ENCODE data around the gene DCP1A.
A peak's percentile ranks its signal among the peaks of the same experiment; 100 is the strongest.

The DCP1A gene

DNA sequence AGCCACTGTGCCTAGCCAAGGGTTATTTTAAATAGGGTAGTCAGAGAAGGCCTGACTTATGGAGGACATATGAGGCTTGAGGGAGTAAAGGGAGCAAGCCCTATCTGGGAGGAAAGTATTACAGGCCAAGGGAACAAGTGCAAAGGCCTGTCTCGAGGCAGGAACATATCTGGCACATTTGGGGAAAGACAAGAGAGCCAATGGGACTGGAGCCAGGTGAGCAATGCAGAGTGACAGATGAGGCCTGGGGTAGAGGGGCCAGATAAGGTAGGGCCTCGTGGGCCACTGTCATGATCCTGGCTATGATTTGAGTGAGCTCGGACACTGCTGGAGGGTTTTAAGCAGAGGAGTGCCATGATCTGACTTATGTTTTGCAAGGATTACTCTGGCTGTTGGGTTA lies 43.8 kb downstream of the DCP1A start:
- no peak for DNase-seq (ENCODE audit: insufficient read length, low spot score)
- no peak for FAIRE-seq
- TF ChIP-seq, protein P1, sequence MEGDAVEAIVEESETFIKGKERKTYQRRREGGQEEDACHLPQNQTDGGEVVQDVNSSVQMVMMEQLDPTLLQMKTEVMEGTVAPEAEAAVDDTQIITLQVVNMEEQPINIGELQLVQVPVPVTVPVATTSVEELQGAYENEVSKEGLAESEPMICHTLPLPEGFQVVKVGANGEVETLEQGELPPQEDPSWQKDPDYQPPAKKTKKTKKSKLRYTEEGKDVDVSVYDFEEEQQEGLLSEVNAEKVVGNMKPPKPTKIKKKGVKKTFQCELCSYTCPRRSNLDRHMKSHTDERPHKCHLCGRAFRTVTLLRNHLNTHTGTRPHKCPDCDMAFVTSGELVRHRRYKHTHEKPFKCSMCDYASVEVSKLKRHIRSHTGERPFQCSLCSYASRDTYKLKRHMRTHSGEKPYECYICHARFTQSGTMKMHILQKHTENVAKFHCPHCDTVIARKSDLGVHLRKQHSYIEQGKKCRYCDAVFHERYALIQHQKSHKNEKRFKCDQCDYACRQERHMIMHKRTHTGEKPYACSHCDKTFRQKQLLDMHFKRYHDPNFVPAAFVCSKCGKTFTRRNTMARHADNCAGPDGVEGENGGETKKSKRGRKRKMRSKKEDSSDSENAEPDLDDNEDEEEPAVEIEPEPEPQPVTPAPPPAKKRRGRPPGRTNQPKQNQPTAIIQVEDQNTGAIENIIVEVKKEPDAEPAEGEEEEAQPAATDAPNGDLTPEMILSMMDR (IDR thresholded peaks at IDR 0.05; ENCODE audit: insufficient read depth, missing control alignments), result no peak

- DNase-seq (ENCODE audit: insufficient read length, low spot score) (no peak), FAIRE-seq (no peak)
- TF ChIP-seq, protein P1 (IDR thresholded peaks at IDR 0.05; ENCODE audit: insufficient read depth, missing control alignments), result no peak
These were observed 46.5 kb downstream of the DCP1A start for GRCh38 chr3:53300826-53301225.

DNA sequence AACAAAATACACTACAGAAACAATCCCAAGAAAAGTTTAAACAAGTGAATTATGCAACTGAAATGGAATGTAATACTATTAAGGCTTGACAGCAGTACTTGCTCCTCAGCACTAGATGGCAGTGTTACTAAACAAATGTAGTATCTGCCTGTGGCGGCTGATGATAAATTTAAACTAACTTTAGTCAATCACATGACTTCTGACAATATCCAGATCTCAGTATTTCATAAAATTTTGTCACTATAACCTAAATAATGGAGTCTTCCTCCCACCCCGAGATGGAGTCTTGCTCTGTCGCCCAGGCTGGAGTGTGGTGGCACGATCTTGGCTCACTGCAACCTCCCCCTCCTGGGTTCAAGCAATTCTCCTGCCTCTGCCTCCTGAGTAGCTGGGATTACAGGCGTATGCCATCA lies 47.7 kb downstream of the DCP1A start:
- FAIRE-seq (peak; percentile 87), DNase-seq (ENCODE audit: insufficient read length, low spot score) (peak; percentile 28)
- TF ChIP-seq, protein P1 (IDR thresholded peaks at IDR 0.05; ENCODE audit: insufficient read depth, missing control alignments), result peak; percentile 92

- no peak for FAIRE-seq
- no peak for DNase-seq (ENCODE audit: insufficient read length, low spot score)
- TF ChIP-seq, protein P1 (IDR thresholded peaks at IDR 0.05; ENCODE audit: insufficient read depth, missing control alignments), result no peak
These were observed 51.9 kb downstream of the DCP1A start for GRCh38 chr3:53295410-53295809.

- FAIRE-seq (no peak), DNase-seq (ENCODE audit: insufficient read length, low spot score) (no peak)
- TF ChIP-seq, protein P1 (IDR thresholded peaks at IDR 0.05; ENCODE audit: insufficient read depth, missing control alignments), result no peak
These were observed 53.5 kb downstream of the DCP1A start for GRCh38 chr3:53293867-53294266.

- TF ChIP-seq, protein P1 (IDR thresholded peaks at IDR 0.05; ENCODE audit: insufficient read depth, missing control alignments), result no peak
- DNase-seq (ENCODE audit: insufficient read length, low spot score), result no peak
- no peak for FAIRE-seq
These were observed 59.1 kb downstream of the DCP1A start for GRCh38 chr3:53288214-53288613.

GRCh38 chr3:53287131-53287629 lies 60.2 kb downstream of the DCP1A start:
- FAIRE-seq (no peak), DNase-seq (ENCODE audit: insufficient read length, low spot score) (no peak)
- TF ChIP-seq, protein P1 (IDR thresholded peaks at IDR 0.05; ENCODE audit: insufficient read depth, missing control alignments), result no peak

Data from D721Med (cell line).